ENCODE results near the gene MPV17.

DNA sequence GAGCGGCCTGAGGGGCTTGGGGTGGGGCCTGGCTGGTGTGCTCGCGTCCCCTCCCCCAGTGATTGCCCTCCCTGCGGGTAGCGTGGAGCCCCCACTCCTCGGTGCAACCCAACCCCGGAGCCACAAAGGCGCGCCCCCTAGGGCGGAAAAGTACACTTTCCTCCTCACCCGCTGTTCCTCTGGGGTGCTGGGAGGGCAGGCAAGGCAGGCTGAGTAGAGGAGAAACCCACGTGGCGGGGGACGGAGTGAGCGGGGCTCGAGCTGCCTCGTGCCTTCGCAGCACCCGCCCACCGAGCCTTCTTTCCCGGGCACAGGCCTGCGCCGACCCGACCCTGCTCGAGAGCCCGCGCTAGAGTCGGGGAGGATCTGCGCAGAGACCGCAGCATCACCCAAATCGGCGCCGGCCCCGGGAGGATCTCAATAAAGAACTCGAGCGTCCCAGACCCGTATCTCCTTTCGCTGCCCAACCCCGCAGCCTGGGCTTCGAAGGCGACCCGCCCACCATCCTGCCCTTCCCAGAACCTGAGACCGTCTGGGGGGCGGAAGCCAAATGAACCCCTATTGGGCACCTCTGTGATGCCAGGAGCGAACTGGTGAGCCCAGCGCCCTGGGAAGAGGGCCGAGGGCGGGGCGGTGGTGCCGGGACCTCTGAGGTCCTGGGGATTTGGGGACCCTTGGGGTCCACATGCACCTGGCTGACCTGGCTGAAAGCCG, 16.2 kb downstream of the MPV17 start:
- TF ChIP-seq, protein P1, sequence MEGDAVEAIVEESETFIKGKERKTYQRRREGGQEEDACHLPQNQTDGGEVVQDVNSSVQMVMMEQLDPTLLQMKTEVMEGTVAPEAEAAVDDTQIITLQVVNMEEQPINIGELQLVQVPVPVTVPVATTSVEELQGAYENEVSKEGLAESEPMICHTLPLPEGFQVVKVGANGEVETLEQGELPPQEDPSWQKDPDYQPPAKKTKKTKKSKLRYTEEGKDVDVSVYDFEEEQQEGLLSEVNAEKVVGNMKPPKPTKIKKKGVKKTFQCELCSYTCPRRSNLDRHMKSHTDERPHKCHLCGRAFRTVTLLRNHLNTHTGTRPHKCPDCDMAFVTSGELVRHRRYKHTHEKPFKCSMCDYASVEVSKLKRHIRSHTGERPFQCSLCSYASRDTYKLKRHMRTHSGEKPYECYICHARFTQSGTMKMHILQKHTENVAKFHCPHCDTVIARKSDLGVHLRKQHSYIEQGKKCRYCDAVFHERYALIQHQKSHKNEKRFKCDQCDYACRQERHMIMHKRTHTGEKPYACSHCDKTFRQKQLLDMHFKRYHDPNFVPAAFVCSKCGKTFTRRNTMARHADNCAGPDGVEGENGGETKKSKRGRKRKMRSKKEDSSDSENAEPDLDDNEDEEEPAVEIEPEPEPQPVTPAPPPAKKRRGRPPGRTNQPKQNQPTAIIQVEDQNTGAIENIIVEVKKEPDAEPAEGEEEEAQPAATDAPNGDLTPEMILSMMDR (IDR thresholded peaks at IDR 0.05) = no peak
- TF ChIP-seq POLR2A (IDR thresholded peaks at IDR 0.05) = no peak
- no peak for TF ChIP-seq POLR2AphosphoS5 (IDR thresholded peaks at IDR 0.05)
- TF ChIP-seq EP300 (IDR thresholded peaks at IDR 0.05) = no peak

All from gastroesophageal sphincter (tissue), 3 donors.